Hepatocyte (in vitro differentiated cells): ENCODE results near the gene RTF1.

Source experiments
- EZH2 ChIP-seq: fragments of 200-600 bp; sonication (generic); IDR thresholded peaks from 2 replicates; pipeline ENCODE4 v1.6.1; 2016; ENCODE audit warnings: antibody characterized with exemption, mild to moderate bottlenecking, borderline replicate concordance
- EZH2phosphoT487 ChIP-seq: fragments of 200-600 bp; sonication (generic); IDR thresholded peaks from one replicate; pipeline ENCODE4 v1.6.1; 2018; ENCODE audit warnings: antibody characterized with exemption, mild to moderate bottlenecking, low read depth, moderate library complexity; ENCODE audit not compliant: unreplicated experiment, severe bottlenecking
- TF ChIP-seq, protein P1 (sequence below): fragments of 200-600 bp; sonication (generic); IDR thresholded peaks from 2 replicates; pipeline ENCODE4 v1.5.1; 2016; ENCODE audit warnings: antibody characterized with exemption, mild to moderate bottlenecking; ENCODE audit not compliant: poor library complexity

DNA sequence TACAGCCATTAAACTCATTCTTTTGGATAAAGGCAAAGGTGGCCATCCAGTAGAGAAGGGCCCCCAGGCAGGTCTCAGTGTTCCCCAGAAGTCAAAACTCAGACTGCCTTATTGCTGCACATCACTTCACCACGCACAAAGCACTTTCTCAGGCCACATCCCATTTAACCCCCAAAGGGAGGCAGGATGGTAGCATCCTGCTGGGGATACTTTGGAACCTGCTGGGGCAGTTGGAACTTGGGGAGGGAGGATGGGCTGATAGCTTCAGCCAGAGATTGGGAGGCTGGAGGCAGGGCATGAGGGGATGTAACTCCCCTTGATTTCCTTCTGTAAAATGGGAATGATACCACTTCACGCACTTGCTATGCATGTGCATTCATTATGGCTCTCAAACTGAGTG is 81.8 kb downstream of the RTF1 start:
- TF ChIP-seq, protein P1, sequence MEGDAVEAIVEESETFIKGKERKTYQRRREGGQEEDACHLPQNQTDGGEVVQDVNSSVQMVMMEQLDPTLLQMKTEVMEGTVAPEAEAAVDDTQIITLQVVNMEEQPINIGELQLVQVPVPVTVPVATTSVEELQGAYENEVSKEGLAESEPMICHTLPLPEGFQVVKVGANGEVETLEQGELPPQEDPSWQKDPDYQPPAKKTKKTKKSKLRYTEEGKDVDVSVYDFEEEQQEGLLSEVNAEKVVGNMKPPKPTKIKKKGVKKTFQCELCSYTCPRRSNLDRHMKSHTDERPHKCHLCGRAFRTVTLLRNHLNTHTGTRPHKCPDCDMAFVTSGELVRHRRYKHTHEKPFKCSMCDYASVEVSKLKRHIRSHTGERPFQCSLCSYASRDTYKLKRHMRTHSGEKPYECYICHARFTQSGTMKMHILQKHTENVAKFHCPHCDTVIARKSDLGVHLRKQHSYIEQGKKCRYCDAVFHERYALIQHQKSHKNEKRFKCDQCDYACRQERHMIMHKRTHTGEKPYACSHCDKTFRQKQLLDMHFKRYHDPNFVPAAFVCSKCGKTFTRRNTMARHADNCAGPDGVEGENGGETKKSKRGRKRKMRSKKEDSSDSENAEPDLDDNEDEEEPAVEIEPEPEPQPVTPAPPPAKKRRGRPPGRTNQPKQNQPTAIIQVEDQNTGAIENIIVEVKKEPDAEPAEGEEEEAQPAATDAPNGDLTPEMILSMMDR = no peak
- no peak for TF ChIP-seq EZH2phosphoT487
- no peak for TF ChIP-seq EZH2
